Small intestine (tissue), 7 donors: Measurements from ENCODE around the gene GPBP1L1. TPM values are rescaled to one million over a fixed set of nuclear protein-coding genes. Genes with fewer than 3 reads are reported as not detected.
A peak's percentile ranks its signal among the peaks of the same experiment; 100 is the strongest.

Source experiments
- DNase-seq, 2 donors: peaks; one replicate each; pipeline versions ENCODE4 v3.0.0 to v3.0.0-alpha.2; 2013
- FAIRE-seq: peaks from 2 replicates; lab custom pipeline; 2012; peaks lifted over from hg19 to GRCh38; lab: Jason Lieb, UNC
- H3K27ac ChIP-seq, 3 donors: one replicate each; pipeline ENCODE4 v1.5.1; 2013; ENCODE audit warnings: low read length in 2 of 3, mild to moderate bottlenecking in 2 of 3, control low read depth in 1 of 3, inconsistent platforms in 1 of 3, low read depth in 1 of 3, moderate library complexity in 1 of 3
- H3K27me3 ChIP-seq, 3 donors: one replicate each; pipeline ENCODE4 v1.6.1; 2013; ENCODE audit warnings: low read length in 3 of 3, inconsistent platforms in 1 of 3; ENCODE audit not compliant: control insufficient read depth in 3 of 3, insufficient read depth in 3 of 3
- H3K36me3 ChIP-seq, 3 donors: one replicate each; pipeline ENCODE4 v1.6.1; 2013; ENCODE audit warnings: low read length in 3 of 3, inconsistent platforms in 1 of 3, low read depth in 1 of 3, mild to moderate bottlenecking in 1 of 3, moderate library complexity in 1 of 3; ENCODE audit not compliant: control insufficient read depth in 3 of 3, insufficient read depth in 2 of 3
- H3K4me1 ChIP-seq, 3 donors: one replicate each; pipeline ENCODE4 v1.6.1; 2013; ENCODE audit warnings: low read length in 2 of 3, inconsistent platforms in 1 of 3, low read depth in 1 of 3, mild to moderate bottlenecking in 1 of 3, moderate library complexity in 1 of 3; ENCODE audit not compliant: control insufficient read depth in 3 of 3, insufficient read depth in 2 of 3
- H3K4me3 ChIP-seq, 3 donors: one replicate each; pipeline ENCODE4 v1.5.1; 2013; ENCODE audit warnings: low read length in 3 of 3, control low read depth in 1 of 3, inconsistent platforms in 1 of 3, low read depth in 1 of 3, mild to moderate bottlenecking in 1 of 3, moderate library complexity in 1 of 3
- H3K9me3 ChIP-seq, 2 donors: one replicate each; pipeline ENCODE4 v1.6.1; 2013; ENCODE audit warnings: low read depth in 1 of 2, low read length in 1 of 2; ENCODE audit not compliant: control insufficient read depth in 2 of 2, insufficient read depth in 1 of 2
- WGBS, 3 donors: extraction: QIAGEN DNeasy Blood & Tissue Kit; methylation state at CpG; one replicate each; pipeline ENCODE4 v1.1.7; 2013; 5-methylcytosine and 5-hydroxymethylcytosine counted together
- polyA plus RNA-seq, 4 donors: library from polyadenylated mRNA; stranded (reverse) in 3 of 4; unstranded in 1 of 4; fragments of 200-250 nt in 3 of 4; fragments of 120-200 nt in 1 of 4; gene quantifications; one replicate each; pipeline versions ENCODE4 v1.2.1 to v1.2.3, GENCODE V29; 2013
- donor health status: healthy with polysubstance abuse.
- donor health status: control.
- donor health status: control.
- donor health status: Bipolar disorder and iron deficiency.
- donor health status: healthy.

GPBP1L1 gene
- polyA plus RNA-seq, 4 donors = 74.2 to 112 (median 95.5) TPM

GRCh38 chr1:45623972-45624371 lies 62.4 kb downstream of the GPBP1L1 start, which contains the start of gene CCDC17:
Gene CCDC17, minus strand, starts transcription at chr1:45624054. Its CDS starts 145 bp downstream, at chr1:45623909.
- 29 to 42% (median 32%) methylated on average over 4 of the region's 4 CpGs for WGBS, 3 donors
- FAIRE-seq (no peak), DNase-seq (peak; percentile 11 to 15)
- H3K36me3 ChIP-seq = peaks cover 12 to 71% (median 25%) of the 10 kb centered on the region in 3 donors
- H3K4me1 ChIP-seq = peaks cover 0 to 3% (median 0%) of the 10 kb centered on the region in 3 donors
- no peak within 1 kb of the TSS for H3K27ac ChIP-seq
- H3K4me3 ChIP-seq = peak within 1 kb of the TSS in 1 of 3 donors; percentile 14
- no peaks in the 10 kb centered on the region for H3K9me3 ChIP-seq
- no peaks in the 10 kb centered on the region for H3K27me3 ChIP-seq

- H3K27me3 ChIP-seq = no peaks in the 10 kb centered on the region
- H3K9me3 ChIP-seq = no peaks in the 10 kb centered on the region
- 73 to 87% (median 86%) methylated on average over 75 to 78 of the region's 78 CpGs for WGBS, 3 donors
- peaks cover 7 to 66% (median 19%) of the 10 kb centered on the region in 3 donors for H3K36me3 ChIP-seq
- FAIRE-seq (no peak), DNase-seq (peak in 1 of 2 donors; percentile 42)
- peaks cover 0 to 3% (median 0%) of the 10 kb centered on the region in 3 donors for H3K4me1 ChIP-seq
- peak overlapping the region in 1 of 3 donors; percentile 14 for H3K4me3 ChIP-seq
- H3K27ac ChIP-seq = no peak overlapping the region
These were observed 63.6 kb downstream of the GPBP1L1 start for GRCh38 chr1:45622524-45623394.

GRCh38 chr1:45621895-45622523 lies 64.3 kb downstream of the GPBP1L1 start:
- FAIRE-seq (no peak), DNase-seq (no peak)
- peaks cover 0 to 3% (median 0%) of the 10 kb centered on the region in 3 donors for H3K4me1 ChIP-seq
- peaks cover 8 to 69% (median 18%) of the 10 kb centered on the region in 3 donors for H3K36me3 ChIP-seq
- H3K9me3 ChIP-seq = no peaks in the 10 kb centered on the region
- no peak overlapping the region for H3K4me3 ChIP-seq
- peak overlapping the region in 1 of 3 donors; percentile 8 for H3K27ac ChIP-seq
- WGBS, 3 donors = 60 to 70% (median 66%) methylated on average over 17 to 18 of the region's 18 CpGs
- H3K27me3 ChIP-seq = no peaks in the 10 kb centered on the region

GRCh38 chr1:45621501-45621836 lies 64.9 kb downstream of the GPBP1L1 start:
- H3K9me3 ChIP-seq = no peaks in the 10 kb centered on the region
- no peaks in the 10 kb centered on the region for H3K27me3 ChIP-seq
- no peak overlapping the region for H3K4me3 ChIP-seq
- 28 to 54% (median 44%) methylated on average over 3 of the region's 3 CpGs for WGBS, 3 donors
- H3K36me3 ChIP-seq = peaks cover 9 to 68% (median 21%) of the 10 kb centered on the region in 3 donors
- peaks cover 0 to 3% (median 0%) of the 10 kb centered on the region in 3 donors for H3K4me1 ChIP-seq
- no peak for DNase-seq
- peak overlapping the region in 1 of 3 donors; percentile 47 for H3K27ac ChIP-seq
- no peak for FAIRE-seq

GRCh38 chr1:45620588-45621500 lies 65.5 kb downstream of the GPBP1L1 start:
- peak overlapping the region in 2 of 3 donors; percentile 25 to 47 for H3K27ac ChIP-seq
- H3K4me1 ChIP-seq = peaks cover 0 to 3% (median 0%) of the 10 kb centered on the region in 3 donors
- DNase-seq (no peak), FAIRE-seq (no peak)
- no peaks in the 10 kb centered on the region for H3K9me3 ChIP-seq
- peaks cover 12 to 69% (median 23%) of the 10 kb centered on the region in 3 donors for H3K36me3 ChIP-seq
- no peak overlapping the region for H3K4me3 ChIP-seq
- H3K27me3 ChIP-seq = no peaks in the 10 kb centered on the region
- WGBS, 3 donors = 85 to 90% (median 86%) methylated on average over 17 of the region's 17 CpGs

- Histone ChIP-seq H3K27ac (peak overlapping the region in 1 of 3 donors; percentile 28), H3K4me1 (peaks cover 0 to 3% (median 0%) of the 10 kb centered on the region in 3 donors), H3K36me3 (peaks cover 20 to 71% (median 28%) of the 10 kb centered on the region in 3 donors), H3K9me3 (no peaks in the 10 kb centered on the region), H3K27me3 (no peaks in the 10 kb centered on the region), H3K4me3 (no peak overlapping the region)
- DNase-seq = no peak
- FAIRE-seq = no peak
- WGBS, 3 donors = 64 to 76% (median 66%) methylated on average over 8 of the region's 8 CpGs
These were observed 67.0 kb downstream of the GPBP1L1 start for GRCh38 chr1:45619149-45619921.

- WGBS, 3 donors = 73 to 75% (median 74%) methylated on average over 4 of the region's 4 CpGs
- FAIRE-seq (no peak), DNase-seq (no peak)
- Histone ChIP-seq H3K4me3 (no peak overlapping the region), H3K27me3 (no peaks in the 10 kb centered on the region), H3K4me1 (peaks cover 0 to 3% (median 0%) of the 10 kb centered on the region in 3 donors), H3K9me3 (no peaks in the 10 kb centered on the region), H3K27ac (no peak overlapping the region), H3K36me3 (peaks cover 16 to 64% (median 22%) of the 10 kb centered on the region in 3 donors)
These were observed 68.7 kb downstream of the GPBP1L1 start for GRCh38 chr1:45617618-45618017.
